ENCODE measurements around the gene KIF9. TPM values are rescaled to one million over a fixed set of nuclear protein-coding genes. Genes with fewer than 3 reads are reported as not detected.
A peak's percentile ranks its signal among the peaks of the same experiment; 100 is the strongest.
"Not testable (repeated sequence)": the region's sequence is repeated elsewhere in the genome, so short reads cannot be mapped to it uniquely, and the experiment has no call there.

Gene KIF9
- total RNA-seq (2014; rRNA removed; shearing (Covaris generic)), result 15.8 and 28.4 TPM in 2 replicates
- polyA plus RNA-seq (2015; cell fraction: cytosol; rRNA removed), result 21.4 and 25.7 TPM in 2 replicates
- 3.1 and 8.4 TPM in 2 replicates for polyA plus RNA-seq (2015; cell fraction: nucleus; rRNA removed)

- DNase-seq (ENCODE audit: low read depth), result peak; percentile 91
Observed at GRCh38 chr3:47282424-47283192, at the start of gene KIF9, which contains the start of gene KLHL18. TSS of gene KIF9 (minus strand) at chr3:47282799. CDS start at chr3:47277374, 5,425 bp downstream. TSS of gene KLHL18 (plus strand) at chr3:47282944. CDS start at chr3:47282966, 22 bp downstream.

- DNase-seq (ENCODE audit: low read depth), result peak; percentile 69
Observed at GRCh38 chr3:47324278-47324865, 41.8 kb upstream of the KIF9 start.

- peak; percentile 66 for DNase-seq (ENCODE audit: low read depth)
Observed at GRCh38 chr3:47323431-47324277, 41.1 kb upstream of the KIF9 start.

- no peak for DNase-seq (ENCODE audit: low read depth)
Observed at GRCh38 chr3:47319956-47320355, 37.4 kb upstream of the KIF9 start.

GRCh38 chr3:47318916-47319315 is 36.3 kb upstream of the KIF9 start:
- no peak for DNase-seq (ENCODE audit: low read depth)

- peak; percentile 13 for DNase-seq (ENCODE audit: low read depth)
Observed at GRCh38 chr3:47316151-47316550, 33.6 kb upstream of the KIF9 start.

GRCh38 chr3:47315069-47315647 is 32.6 kb upstream of the KIF9 start:
- no peak for DNase-seq (ENCODE audit: low read depth)

- no peak for DNase-seq (ENCODE audit: low read depth)
Observed at GRCh38 chr3:47314056-47314764, 31.6 kb upstream of the KIF9 start.

- DNase-seq (ENCODE audit: low read depth), result no peak
Observed at GRCh38 chr3:47313341-47314055, 30.9 kb upstream of the KIF9 start.

GRCh38 chr3:47310391-47310790 is 27.8 kb upstream of the KIF9 start:
- DNase-seq (ENCODE audit: low read depth), result no peak

GRCh38 chr3:47309231-47309630 is 26.6 kb upstream of the KIF9 start:
- not testable (repeated sequence) for DNase-seq (ENCODE audit: low read depth)

GRCh38 chr3:47306022-47306421 is 23.4 kb upstream of the KIF9 start:
- DNase-seq (ENCODE audit: low read depth), result no peak

- no peak for DNase-seq (ENCODE audit: low read depth)
Observed at GRCh38 chr3:47301456-47301855, 18.9 kb upstream of the KIF9 start.

GRCh38 chr3:47299381-47300318 is 17.1 kb upstream of the KIF9 start:
- no peak for DNase-seq (ENCODE audit: low read depth)

GRCh38 chr3:47298439-47298838 is 15.8 kb upstream of the KIF9 start:
- no peak for DNase-seq (ENCODE audit: low read depth)

GRCh38 chr3:47296562-47297302 is 14.1 kb upstream of the KIF9 start:
- DNase-seq (ENCODE audit: low read depth), result no peak

GRCh38 chr3:47295976-47296375 is 13.4 kb upstream of the KIF9 start:
- DNase-seq (ENCODE audit: low read depth), result no peak

GRCh38 chr3:47295322-47295721 is 12.7 kb upstream of the KIF9 start:
- no peak for DNase-seq (ENCODE audit: low read depth)
